ENCODE data around the gene NFYA.

DNA sequence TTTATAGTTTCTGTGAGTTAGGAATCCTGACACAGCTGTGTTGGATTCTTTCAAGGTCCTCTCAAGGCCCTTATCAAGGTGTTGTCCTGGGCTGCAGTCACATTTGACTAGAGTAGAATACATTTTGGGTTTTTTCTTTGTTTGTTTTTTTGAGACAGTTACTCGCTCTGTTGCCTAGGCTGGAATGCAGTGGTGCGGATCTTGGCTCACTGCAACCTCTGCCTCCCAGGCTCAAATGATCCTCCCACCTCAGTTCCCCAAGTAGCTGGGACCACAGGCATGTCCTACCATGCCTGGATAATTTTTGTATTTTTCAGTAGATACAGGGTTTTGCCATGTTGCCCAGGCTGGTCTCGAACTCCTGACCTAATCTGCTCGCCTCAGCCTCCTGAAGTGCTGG, 15.7 kb downstream of the NFYA start:
- TF ChIP-seq CBFB (CRISPR knock-in tag; IDR thresholded peaks at IDR 0.05; ENCODE audit: low read depth) (no peak), CREB1 (CRISPR knock-in tag; IDR thresholded peaks at IDR 0.05) (no peak), TEAD1 (CRISPR knock-in tag; IDR thresholded peaks at IDR 0.05) (no peak)
- TF ChIP-seq, protein P1, sequence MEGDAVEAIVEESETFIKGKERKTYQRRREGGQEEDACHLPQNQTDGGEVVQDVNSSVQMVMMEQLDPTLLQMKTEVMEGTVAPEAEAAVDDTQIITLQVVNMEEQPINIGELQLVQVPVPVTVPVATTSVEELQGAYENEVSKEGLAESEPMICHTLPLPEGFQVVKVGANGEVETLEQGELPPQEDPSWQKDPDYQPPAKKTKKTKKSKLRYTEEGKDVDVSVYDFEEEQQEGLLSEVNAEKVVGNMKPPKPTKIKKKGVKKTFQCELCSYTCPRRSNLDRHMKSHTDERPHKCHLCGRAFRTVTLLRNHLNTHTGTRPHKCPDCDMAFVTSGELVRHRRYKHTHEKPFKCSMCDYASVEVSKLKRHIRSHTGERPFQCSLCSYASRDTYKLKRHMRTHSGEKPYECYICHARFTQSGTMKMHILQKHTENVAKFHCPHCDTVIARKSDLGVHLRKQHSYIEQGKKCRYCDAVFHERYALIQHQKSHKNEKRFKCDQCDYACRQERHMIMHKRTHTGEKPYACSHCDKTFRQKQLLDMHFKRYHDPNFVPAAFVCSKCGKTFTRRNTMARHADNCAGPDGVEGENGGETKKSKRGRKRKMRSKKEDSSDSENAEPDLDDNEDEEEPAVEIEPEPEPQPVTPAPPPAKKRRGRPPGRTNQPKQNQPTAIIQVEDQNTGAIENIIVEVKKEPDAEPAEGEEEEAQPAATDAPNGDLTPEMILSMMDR (IDR thresholded peaks at IDR 0.05): no peak
- TF ChIP-seq, protein P2, sequence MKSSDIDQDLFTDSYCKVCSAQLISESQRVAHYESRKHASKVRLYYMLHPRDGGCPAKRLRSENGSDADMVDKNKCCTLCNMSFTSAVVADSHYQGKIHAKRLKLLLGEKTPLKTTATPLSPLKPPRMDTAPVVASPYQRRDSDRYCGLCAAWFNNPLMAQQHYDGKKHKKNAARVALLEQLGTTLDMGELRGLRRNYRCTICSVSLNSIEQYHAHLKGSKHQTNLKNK (CRISPR knock-in tag; IDR thresholded peaks at IDR 0.05): no peak
- TF ChIP-seq, protein P3, sequence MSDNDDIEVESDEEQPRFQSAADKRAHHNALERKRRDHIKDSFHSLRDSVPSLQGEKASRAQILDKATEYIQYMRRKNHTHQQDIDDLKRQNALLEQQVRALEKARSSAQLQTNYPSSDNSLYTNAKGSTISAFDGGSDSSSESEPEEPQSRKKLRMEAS (CRISPR knock-in tag; IDR thresholded peaks at IDR 0.05): no peak

All from WTC11 (cell line).